NCI-H748 (cell line): Measurements from ENCODE around the gene USP53.
"Not testable (repeated sequence)": the region's sequence is repeated elsewhere in the genome, so short reads cannot be mapped to it uniquely, and the experiment has no call there.

Source experiments
- DNase-seq: peaks from one replicate; lab custom pipeline; 2025; ENCODE audit not compliant: unreplicated experiment; lab: John Stamatoyannopoulos, UW

The USP53 gene

DNA sequence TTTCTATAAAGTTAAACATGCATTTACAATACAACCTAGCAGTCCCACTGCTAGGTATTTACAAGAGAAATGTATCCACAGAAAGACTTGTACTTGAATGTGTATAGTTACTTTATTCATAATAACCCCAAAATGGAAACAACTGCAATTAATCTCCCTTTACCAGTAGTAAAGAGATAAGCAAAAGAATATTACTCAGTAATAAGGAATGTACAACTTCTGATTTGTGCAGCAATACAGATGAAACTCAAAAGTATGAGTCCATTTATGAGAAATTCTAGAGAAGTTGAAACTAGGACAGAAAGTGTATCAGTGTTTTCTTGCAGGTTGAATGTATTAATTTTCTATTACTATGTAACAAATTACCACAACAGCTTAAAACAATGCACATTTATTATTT lies 15.2 kb downstream of the USP53 start:
- no peak for DNase-seq

DNA sequence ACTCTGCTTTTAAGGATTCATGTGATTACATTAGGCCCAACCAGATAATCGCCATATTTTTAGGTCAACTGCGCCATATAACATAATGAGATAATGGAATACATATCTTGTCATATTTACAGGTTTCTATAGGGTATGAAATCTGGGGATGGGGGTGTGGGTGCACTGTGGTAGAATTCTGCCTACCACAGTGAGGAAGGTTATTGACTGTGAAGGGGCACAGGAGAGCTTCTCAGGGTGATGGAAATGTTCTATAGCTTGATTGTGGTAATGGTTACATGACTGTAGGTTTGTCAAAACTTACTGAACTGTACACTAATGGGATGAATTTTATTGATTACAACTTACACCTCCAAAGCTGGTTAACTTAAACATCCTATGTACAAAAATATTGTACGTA lies 15.9 kb downstream of the USP53 start:
- no peak for DNase-seq

DNA sequence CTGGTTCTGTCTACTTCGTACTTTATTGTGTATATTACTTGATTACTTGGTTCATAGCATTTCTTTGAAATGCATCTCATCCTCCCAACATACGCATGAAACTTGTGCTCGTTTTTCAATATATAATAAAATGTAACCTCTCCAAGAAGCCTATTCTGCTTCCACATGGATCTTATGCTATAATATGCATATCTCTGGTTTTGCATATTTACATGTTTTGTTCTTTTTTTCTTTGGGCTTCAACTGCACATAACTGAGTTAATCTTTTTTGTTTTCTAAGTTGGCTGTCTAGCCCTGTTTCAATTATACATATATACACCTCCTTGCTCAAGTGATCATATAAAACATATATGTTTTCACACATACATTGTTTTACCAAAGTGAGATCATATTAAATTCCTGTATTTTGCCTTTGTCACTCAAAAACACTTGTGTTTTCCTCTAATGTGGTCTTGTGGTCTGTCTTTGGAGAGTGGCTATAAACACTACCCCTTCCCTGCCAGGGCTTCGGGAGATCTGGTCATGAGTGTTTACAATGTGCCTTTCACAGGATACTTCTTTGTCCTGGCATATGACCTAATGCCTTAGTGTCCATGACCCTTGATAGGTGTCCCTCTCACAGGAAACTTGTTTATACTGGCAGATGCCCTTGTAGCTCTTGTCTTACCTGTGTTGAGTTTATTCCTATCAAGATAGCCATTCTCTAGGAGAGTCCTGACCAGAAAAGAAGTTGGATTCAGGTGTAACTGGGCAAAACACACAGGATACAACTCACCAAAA lies 17.6 kb downstream of the USP53 start:
- no peak for DNase-seq

DNA sequence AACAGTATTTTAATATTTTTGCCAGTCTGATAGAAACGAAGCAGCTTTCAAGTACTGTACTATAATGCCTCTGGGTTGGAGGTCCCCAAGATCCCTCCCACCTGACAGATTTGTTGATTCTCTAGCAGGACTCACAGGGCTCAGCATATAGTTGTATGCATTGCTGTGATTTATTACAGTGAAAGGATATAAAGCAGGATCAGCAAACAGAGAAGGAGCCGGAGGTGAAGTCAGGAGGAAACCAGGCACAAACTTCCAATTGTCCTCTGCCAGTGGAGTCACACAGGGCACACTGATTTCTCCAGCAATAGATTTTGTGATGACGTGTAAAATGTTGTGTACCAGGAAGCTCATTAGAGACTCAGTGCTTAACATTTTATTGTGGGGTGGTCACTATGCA lies 19.0 kb downstream of the USP53 start:
- DNase-seq, result no peak

DNA sequence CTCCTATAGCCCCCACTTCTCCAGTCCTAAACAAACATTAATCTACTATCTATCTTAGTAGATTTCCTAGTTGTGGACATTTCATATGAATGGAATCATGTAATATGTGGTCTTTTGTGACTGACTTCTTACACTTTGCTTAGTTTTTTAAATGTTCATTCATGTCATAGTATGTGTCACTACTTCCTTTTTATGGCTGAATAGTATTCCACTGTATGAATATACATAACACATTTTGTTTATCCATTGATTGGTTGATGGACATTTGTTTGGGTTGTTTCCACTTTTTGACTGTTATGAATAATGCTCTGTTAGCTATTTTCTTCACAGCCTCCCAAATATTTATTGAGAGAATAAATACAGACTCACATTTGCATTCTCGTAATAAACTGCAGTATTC lies 19.8 kb downstream of the USP53 start:
- DNase-seq, result no peak

DNA sequence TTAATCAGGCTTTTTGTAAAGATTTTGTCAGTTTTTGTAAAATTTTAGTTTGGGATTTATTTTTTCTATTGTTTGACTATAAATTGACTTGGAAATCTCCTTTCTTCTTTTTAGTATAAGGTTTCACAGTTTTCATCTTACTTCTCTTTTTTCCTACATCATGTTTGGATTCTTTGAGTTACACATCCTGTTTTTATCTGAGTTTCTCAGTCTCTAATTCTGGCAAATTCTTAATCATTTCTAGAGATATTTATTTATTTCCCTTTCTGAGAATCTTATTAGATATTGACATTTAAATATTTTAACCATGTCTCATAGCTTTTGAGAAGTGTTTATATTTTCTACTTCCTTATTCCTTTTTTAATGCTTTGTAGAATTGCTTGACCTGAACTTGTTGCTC lies 20.7 kb downstream of the USP53 start:
- DNase-seq, result no peak

DNA sequence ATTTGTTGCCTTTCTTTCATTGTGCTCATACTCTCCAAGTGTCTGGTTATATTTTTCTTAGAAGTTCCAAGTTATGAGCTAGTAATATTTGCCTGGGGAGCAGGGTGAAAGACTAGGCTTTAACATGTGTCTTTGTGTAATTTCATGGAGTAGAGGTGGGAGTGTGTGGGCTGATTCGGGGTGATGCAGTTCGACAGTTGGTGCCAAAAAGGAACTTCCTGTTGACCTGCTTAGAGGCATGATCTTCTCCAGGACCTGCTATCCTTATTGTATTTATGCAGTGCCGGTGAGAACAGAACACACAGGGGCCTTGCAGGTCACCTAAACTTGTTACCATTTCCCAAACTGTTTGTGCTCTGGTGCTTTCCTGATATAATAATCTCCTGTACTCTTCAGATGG lies 21.2 kb downstream of the USP53 start:
- no peak for DNase-seq

DNA sequence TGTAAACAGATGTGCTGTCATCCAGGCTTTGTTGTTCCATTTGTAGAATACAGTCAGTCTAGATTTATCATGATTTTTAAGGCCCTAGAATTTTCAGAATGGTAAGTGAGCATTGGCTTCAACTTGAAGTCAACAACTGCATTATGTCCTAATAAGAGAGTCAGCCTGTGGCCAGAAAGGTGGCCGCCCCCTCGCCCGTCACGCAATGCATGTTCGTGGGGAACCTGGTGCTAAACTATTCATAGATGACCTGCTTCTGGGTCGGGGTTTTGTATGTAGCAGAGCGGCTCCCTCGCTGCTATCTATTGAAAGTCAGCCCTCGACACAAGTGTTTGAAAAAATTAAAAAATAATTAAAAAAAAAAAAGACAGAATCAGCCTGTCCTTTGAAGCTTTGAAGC lies 24.7 kb downstream of the USP53 start:
- no peak for DNase-seq

DNA sequence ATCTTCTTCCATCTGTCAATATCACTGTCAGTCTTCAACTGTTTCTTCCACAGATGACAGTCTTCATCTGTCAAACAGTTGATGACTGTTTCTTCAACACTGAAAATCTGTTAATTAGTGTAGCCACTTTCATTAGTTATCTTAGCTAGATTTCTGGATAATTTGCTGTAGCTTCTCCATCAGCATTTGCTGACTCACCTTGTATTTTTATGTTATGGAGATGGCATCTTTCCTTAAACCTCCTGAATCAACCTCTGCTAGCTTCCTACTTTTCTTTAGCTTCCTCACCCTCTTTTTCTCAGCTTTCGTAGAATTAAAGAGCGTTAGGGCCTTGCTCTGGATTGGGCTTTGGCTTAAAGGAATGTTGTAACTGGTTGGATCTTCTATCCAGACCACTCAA lies 25.1 kb downstream of the USP53 start:
- DNase-seq, result no peak

DNA sequence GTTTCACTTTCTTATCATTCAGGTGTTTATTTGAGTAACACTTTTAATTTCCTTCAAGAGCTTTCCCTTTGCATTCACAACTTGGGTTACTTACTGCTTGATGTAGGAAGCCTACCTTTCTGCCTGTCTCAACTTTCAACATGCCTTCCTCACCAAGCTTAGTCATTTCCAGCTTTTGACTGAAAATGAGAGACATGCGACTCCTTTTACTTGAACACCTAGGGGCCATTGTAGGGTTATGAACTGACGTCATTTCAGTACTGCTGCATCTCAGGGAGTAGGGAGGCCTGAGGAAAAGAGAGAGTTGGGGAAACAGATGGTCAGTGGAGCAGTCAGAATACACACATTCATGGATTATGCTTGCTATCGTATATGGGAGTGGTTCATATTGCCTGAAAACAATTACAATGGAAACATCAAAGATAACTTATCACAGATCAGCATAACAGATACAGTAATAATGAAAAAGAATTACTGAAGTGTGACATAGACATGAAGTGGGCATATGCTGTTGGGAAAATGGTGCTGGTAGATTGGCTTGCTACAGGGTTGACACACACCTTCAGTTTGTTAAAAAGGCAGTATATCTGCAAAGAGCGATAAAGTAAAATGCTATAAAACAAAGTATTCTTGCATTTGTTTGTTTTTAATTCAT lies 25.7 kb downstream of the USP53 start:
- DNase-seq, result no peak

DNA sequence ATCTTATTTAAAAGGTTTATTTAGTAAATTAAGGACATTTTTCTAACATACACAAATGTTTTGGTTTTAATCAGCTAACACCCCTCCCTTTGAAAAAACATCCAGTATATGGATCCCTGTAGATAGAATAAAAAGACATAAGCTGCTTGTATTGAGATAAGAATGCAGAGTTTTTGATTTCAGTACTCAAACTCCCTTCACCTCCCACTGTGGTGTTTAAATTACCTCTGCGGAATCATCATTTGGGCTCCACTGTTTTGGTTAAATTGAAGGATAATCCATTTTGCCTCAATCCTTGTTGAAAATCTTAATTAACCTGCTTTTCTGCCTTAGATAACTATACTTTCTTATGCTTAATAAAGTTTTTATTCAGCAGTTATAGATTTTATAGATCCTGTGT lies 27.6 kb downstream of the USP53 start:
- DNase-seq, result no peak

DNA sequence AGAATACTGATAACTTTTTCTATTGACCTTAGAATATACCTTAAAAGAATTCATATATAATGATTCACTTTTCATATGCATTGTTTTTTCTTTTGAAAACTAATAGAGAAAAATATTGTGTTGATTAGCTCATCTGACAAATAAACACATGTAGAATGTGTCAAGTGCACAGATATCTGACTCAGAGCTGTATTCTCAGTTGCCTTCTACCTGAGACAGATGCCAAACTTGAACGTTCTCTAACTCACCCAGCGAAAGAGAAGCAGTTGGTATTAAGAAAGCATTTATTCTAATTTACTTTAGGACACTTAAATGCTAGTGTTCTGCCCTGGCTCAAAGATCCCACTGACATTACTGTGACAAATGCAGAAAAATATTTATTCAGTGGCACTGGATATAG lies 28.1 kb downstream of the USP53 start:
- no peak for DNase-seq

DNA sequence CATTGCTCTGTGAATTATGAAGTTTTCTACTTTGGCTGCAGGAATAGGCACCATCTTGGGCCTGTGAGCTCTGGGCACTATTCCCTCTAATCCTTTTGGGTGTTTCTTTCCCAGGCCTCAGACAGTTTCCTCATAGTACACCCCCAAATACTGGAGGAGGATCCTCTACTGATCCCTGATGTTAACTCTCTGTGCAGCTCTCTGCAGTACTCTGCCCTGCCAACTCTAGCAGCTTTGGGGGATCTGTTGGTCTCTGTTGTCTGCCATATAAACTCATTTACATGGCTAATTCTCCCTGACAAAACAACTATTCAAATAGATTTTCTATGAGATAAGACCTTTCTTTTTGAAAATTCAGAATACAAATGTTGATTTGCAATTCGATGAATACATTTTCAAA lies 29.9 kb downstream of the USP53 start:
- DNase-seq, result no peak

DNA sequence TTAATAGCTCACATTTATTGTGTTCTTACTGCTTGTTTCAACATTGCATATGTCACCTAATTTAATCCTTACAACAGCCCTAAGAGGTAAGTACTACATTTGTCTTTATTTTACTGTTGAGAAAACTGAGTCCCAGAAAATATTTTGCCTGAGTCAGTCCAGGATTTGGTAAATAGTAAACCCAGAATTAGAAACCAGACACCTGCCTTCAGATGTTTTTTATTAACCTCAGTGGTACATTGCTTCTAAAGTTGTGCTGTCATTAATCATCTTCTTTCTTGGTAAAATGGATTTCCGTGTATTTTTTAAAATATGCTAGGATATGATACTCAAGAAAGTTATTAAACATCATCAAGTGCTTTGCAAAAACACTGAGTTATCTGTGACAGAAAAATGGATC lies 31.4 kb downstream of the USP53 start:
- DNase-seq, result no peak

DNA sequence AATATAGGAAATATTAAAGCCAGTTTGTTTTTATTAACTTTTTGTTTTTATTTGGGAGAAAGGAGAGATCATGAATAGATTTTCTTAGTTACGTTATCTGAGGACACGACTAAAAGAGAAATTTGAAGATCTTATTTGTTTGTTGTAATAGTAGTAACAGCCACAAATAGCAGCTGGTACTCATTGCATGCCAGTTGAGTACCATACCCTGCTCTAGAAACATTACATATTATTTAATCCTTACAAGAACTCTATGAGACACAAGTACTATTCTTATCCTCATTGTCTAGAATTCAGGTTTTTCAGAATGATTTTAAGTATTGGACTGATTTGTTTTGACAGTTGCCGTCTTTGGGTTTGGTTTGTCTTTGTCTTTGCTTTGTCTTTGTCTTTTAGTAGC lies 31.8 kb downstream of the USP53 start:
- DNase-seq, result no peak

DNA sequence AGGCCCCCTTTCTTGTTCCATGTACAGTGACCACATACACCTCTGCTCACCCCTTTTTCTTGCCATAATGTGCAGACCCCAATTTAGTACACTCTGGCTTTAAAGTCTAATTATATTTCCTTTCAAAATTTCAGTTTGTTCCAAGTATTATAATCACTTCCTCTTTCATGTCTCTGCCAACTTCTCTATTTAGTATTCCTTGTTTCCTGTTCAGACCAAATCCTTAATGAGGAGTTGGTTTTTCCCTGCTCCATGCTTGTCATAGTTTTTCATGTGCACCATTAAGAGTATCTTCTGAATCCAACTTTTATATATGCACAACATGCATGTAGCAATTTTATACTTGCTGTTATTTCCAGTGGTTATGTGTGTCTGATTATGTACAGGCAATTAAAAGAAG lies 32.3 kb downstream of the USP53 start:
- DNase-seq, result no peak

DNA sequence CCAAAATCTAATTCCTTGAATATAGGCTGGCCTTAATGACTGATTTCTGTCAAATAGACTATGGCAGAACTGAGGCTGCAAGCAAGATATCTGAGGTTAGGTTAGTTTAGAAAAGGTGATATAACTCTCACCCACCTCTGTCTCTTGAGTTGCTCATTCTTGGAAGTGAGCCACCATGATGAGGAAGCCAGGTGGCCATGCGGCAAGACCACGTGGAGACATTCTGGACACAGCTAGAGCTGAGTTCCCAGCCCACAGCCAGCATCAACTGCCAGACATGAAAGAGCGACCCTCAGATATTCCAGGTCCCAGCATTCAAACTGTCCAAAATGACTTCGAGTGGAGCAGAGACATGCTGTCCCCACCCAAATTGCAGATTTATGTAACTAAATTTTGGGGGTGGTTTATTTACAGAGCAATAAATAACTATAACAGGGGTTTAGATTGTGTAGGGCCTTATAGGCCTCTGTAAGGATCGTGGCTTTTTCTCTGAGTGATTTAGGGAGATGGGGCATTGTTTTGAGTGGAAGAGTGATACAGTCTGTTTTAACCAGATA lies 33.7 kb downstream of the USP53 start:
- DNase-seq, result no peak

DNA sequence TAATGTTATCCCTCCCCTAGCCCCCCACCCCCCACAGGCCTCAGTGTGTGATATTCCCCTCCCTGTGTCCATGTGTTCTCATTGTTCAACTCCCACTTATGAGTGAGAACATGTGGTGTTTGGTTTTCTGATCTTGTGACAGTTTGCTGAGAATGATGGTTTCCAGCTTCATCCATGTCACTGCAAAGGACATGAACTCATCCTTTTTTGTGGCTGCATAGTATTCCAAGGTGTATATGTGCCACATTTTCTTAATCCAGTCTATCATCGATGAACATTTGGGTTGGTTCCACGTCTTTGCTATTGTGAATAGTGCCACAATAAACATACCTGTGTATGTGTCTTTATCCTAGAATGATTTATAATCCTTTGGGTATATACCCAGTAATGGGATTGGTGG lies 38.5 kb downstream of the USP53 start:
- DNase-seq, result not testable (repeated sequence)

DNA sequence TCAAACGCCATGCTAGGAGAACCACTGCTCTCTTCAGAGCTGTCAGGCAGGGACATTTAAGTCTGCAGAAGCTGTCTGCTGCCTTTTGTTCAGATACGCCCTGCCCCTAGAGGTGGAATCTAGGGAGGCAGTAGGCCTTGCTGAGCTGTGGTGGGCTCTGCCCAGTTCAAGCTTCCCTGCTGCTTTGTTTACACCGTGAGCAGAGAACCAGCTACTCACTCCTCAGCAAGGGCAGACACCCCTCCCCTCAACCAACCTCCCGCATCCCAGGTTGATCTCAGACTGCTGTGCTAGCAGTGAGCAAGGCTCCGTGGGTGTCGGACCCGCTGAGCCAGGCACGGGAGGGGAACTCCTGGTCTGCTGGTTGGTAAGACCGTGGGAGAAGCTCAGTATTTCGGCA lies 42.7 kb downstream of the USP53 start:
- DNase-seq, result not testable (repeated sequence)

DNA sequence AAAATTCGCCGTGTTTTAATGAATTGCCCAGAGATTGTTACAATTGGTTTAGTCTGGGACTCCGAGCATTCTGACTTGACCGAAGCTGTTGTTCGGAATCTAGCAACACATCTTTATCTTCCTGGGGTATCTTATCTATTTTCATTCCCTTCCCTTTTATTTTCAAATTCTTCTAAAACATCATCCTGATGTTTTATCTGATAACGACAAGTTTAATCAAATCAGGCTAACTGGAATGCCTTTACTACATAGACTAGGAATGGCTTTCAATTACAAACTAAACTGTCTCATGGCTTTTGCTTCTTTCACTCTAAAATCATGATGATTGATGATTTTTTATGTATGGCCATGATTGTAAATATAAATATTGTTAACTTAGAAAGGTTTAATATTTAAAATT lies 48.0 kb downstream of the USP53 start:
- no peak for DNase-seq

DNA sequence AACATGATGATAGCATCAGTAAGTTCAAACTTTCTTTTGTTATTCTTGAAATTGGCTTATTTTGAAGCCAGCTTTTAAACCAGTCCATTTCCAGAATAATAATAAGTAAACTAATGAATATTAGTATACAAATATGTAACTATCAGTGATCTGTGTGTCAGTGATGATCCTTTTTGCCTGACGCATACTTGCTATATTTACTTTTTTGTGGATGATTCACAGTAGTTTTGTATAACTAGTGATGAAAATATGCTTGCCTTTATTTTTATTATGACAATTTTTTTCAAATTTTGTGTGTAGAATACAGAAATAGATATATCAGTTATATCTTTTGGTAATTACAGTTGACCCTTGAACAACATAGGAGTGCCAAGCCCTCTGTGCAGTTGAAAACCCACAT lies 49.5 kb downstream of the USP53 start:
- DNase-seq, result no peak

DNA sequence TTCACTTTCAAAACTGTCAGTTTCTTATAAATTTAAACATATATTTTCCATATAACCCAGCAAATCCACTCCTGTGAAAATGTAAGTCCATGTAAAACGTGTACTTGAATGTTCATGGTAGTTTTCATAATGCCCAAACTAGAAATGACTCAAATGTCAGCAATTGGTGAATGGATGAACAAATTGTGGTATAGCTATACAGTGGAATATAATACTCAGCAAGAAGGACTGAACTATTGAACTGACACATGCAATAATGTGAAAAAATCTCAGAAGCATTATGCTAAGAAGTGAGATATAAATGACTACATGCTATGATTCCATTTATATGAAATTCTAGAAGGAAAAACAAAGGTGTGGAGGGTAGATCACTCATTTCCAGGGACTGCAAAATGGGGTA lies 52.2 kb downstream of the USP53 start:
- no peak for DNase-seq

DNA sequence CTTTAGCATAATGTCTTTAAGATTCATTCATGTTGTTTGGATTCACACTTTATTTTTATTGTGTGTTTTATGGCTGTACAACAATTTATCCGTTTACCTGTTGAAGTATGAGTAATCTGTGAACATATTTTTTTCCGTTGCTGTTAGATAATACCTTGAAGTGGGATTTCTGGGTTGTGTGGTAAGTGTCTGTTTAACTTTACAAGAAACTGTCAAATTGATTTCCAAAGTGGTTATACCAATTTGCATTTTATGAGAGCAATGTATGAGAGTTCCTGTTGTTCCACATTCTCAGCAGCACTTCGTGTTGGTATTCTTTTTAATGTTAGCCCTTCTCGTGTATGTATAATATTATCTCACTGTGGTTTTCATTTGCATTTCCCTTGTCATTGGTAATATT lies 53.6 kb downstream of the USP53 start:
- DNase-seq, result no peak
